Transverse colon (tissue), 3 donors: Measurements from ENCODE around the gene SIK3.
"Not testable (repeated sequence)": the region's sequence is repeated elsewhere in the genome, so short reads cannot be mapped to it uniquely, and the experiment has no call there.

Experiments
- CTCF ChIP-seq, 5 experiments: fragments of 200-600 bp in 3 of 5; fragments of 450-650 bp in 2 of 5; sonication (generic) in 3 of 5; IDR thresholded peaks; 1 replicate in 2 of 5; 2 replicates in 3 of 5; pipeline ENCODE4 v1.5.1; 2016 to 2017; ENCODE audit warnings: antibody characterized with exemption in 5 of 5, inconsistent platforms in 3 of 5, mild to moderate bottlenecking in 2 of 5, moderate library complexity in 1 of 5
- EP300 ChIP-seq: sonication (generic); formaldehyde crosslinking; IDR thresholded peaks from one replicate; pipeline ENCODE4 v1.6.1; 2017; ENCODE audit warnings: antibody characterized with exemption, low read depth
- POLR2A ChIP-seq: fragments of 450-650 bp; IDR thresholded peaks from one replicate; pipeline ENCODE4 v1.6.1; 2016; ENCODE audit warnings: antibody characterized with exemption, mild to moderate bottlenecking, moderate library complexity

GRCh38 chr11:117112497-117112896, 14.3 kb upstream of the SIK3 start:
- TF ChIP-seq CTCF (IDR thresholded peaks at IDR 0.05); POLR2A; EP300: not testable (repeated sequence)
